Adipose tissue (tissue), 3 donors: Measurements from ENCODE around the gene AKT1. TPM values are rescaled to one million over a fixed set of nuclear protein-coding genes. Genes with fewer than 3 reads are reported as not detected.
"Not testable (repeated sequence)": the region's sequence is repeated elsewhere in the genome, so short reads cannot be mapped to it uniquely, and the experiment has no call there.

Experiments used
- H3K27ac ChIP-seq: one replicate; pipeline ENCODE4 v1.5.1; 2013; ENCODE audit warnings: low read depth, low read length
- WGBS, 3 donors: extraction: QIAGEN DNeasy Blood & Tissue Kit; methylation state at CpG; one replicate each; pipeline ENCODE4 v1.1.7; 2013; 5-methylcytosine and 5-hydroxymethylcytosine counted together
- polyA plus RNA-seq, 3 donors: library from polyadenylated mRNA; stranded (reverse); fragments of 200-250 nt; gene quantifications; one replicate each; pipeline ENCODE4 v1.2.3, GENCODE V29; 2013
- donor health status: healthy with polysubstance abuse.
- donor health status: Bipolar disorder and iron deficiency.
- donor health status: healthy.

Gene AKT1
- polyA plus RNA-seq = 100 to 1,000 TPM in 2 of 3 donors, 10 to 100 TPM in 1; 70.4 to 158 (median 126) TPM

GRCh38 chr14:104794993-104795780, at the start of gene AKT1:
TSS of gene AKT1 (minus strand) at chr14:104795748. CDS start at chr14:104792643, 3,105 bp downstream.
- H3K27ac ChIP-seq = no peak within 1 kb of the TSS

GRCh38 chr14:104845033-104845666, 49.6 kb upstream of the AKT1 start:
- 88 to 94% (median 88%) methylated on average over 4 of the region's 4 CpGs for WGBS, 3 donors
- H3K27ac ChIP-seq = no peak overlapping the region

More at GRCh38 chr14:104794993-104795780, at the start of gene AKT1:
- 0 to 1% (median 0%) methylated on average over 49 to 123 of the region's 124 CpGs for WGBS, 3 donors

GRCh38 chr14:104844306-104845032, 48.9 kb upstream of the AKT1 start:
- no peak overlapping the region for H3K27ac ChIP-seq
- WGBS, 3 donors = 11 to 12% (median 12%) methylated on average over 26 to 27 of the region's 27 CpGs

GRCh38 chr14:104843442-104844305, 48.1 kb upstream of the AKT1 start:
- WGBS, 3 donors = 1 to 2% (median 2%) methylated on average over 65 to 69 of the region's 69 CpGs
- no peak overlapping the region for H3K27ac ChIP-seq

- WGBS, 3 donors = 44 to 49% (median 46%) methylated on average over 12 to 13 of the region's 13 CpGs
- H3K27ac ChIP-seq = no peak overlapping the region
Observed at GRCh38 chr14:104843006-104843405, 47.5 kb upstream of the AKT1 start.

- 67 to 93% (median 88%) methylated on average over 1 of the region's 1 CpG for WGBS, 3 donors
- no peak overlapping the region for H3K27ac ChIP-seq
Observed at GRCh38 chr14:104841730-104842129, 46.2 kb upstream of the AKT1 start.

- not testable (repeated sequence) for H3K27ac ChIP-seq
- 94 to 97% (median 94%) methylated on average over 33 to 38 of the region's 41 CpGs for WGBS, 3 donors
Observed at GRCh38 chr14:104836171-104836935, 40.8 kb upstream of the AKT1 start.

- no peak overlapping the region for H3K27ac ChIP-seq
- WGBS, 3 donors = 57 to 68% (median 66%) methylated on average over 9 of the region's 9 CpGs
Observed at GRCh38 chr14:104830781-104831180, 35.2 kb upstream of the AKT1 start.

GRCh38 chr14:104827177-104828055, 31.9 kb upstream of the AKT1 start:
- WGBS, 3 donors = 7 to 8% (median 8%) methylated on average over 39 of the region's 39 CpGs
- H3K27ac ChIP-seq = no peak overlapping the region

GRCh38 chr14:104826861-104827176, 31.3 kb upstream of the AKT1 start:
- no peak overlapping the region for H3K27ac ChIP-seq
- 1 to 3% (median 2%) methylated on average over 25 to 27 of the region's 27 CpGs for WGBS, 3 donors

GRCh38 chr14:104826189-104826860, 30.8 kb upstream of the AKT1 start:
- H3K27ac ChIP-seq = no peak overlapping the region
- WGBS, 3 donors = 1 to 3% (median 1%) methylated on average over 36 to 53 of the region's 54 CpGs

GRCh38 chr14:104824353-104824997, 28.9 kb upstream of the AKT1 start:
- H3K27ac ChIP-seq = no peak overlapping the region
- 96 to 100% (median 98%) methylated on average over 2 of the region's 2 CpGs for WGBS, 3 donors

GRCh38 chr14:104822821-104823615, 27.5 kb upstream of the AKT1 start:
- H3K27ac ChIP-seq = no peak overlapping the region
- WGBS, 3 donors = 88 to 89% (median 89%) methylated on average over 22 of the region's 22 CpGs

GRCh38 chr14:104821971-104822608, 26.5 kb upstream of the AKT1 start:
- H3K27ac ChIP-seq = no peak overlapping the region
- WGBS, 3 donors = 83 to 92% (median 90%) methylated on average over 27 of the region's 27 CpGs
